ENCODE data around the gene POLK. TPM values are rescaled to one million over a fixed set of nuclear protein-coding genes. Genes with fewer than 3 reads are reported as not detected.

POLK gene
- total and polyA plus RNA-seq, 2 of the 4 experiments (the other 2 are of a cell fraction) = 10.4 to 24.4 TPM

DNA sequence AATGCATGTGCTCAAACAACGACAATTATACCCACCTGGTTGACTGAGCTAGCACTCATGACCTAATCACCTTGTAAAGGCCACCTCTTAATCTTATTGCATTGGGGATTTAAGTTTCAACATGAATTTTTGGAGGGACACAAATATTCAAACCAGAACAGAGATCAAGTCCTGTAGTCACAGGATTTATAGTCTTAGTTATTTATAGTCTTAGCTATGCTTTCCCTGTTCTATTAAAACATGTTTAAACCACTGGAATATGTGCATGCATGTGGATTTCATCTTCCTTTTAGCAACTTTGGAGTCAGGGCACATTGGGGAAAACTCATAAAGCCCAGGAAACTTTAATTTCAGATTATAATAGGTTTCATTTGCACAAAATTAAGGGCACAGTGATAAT, 126.3 kb downstream of the POLK start:
- no peak overlapping the region for H2AK9ac ChIP-seq (replicated peaks; ENCODE audit: low read depth, low read length, poor library complexity)
- H3K9me3 ChIP-seq (ENCODE audit: control insufficient read depth, insufficient read depth, low read length) = no peaks in the 10 kb centered on the region
- ChIA-PET CTCF (interaction anchor here (0.8 kb wide), 1 partner anchor 17 kb away, joined by 3 read pairs; no protein-coding TSS in a partner anchor), POLR2A (ENCODE audit: unreplicated experiment) (no interaction called here)
- H2AFZ ChIP-seq (replicated peaks; ENCODE audit: low read length, poor library complexity) = no peak overlapping the region
- H3K14ac ChIP-seq (replicated peaks; ENCODE audit: low read depth, low read length) = no peak overlapping the region
- dilution Hi-C loops (cut with HindIII; ENCODE audit: low sequenced_read_pairs, unreplicated experiment) = no loop called here
- H2BK15ac ChIP-seq (ENCODE audit: low read depth, low read length) = no peak overlapping the region
- H3K56ac ChIP-seq (ENCODE audit: extremely low read depth, insufficient read depth, low read length) = no peak overlapping the region
- H2BK20ac ChIP-seq (ENCODE audit: low read depth, low read length) = no peak overlapping the region
- H4K20me1 ChIP-seq (ENCODE audit: insufficient read depth, low read length) = no peaks in the 10 kb centered on the region
- ATAC-seq (ENCODE audit: low read depth) = no peak
- intact Hi-C loops (cut with micrococcal nuclease) = no loop called here
- no peak overlapping the region for H2BK120ac ChIP-seq (ENCODE audit: low read depth, low read length)
- no peak overlapping the region for H3K4me2 ChIP-seq (ENCODE audit: low read depth, low read length)
- no peaks in the 10 kb centered on the region for H3K4me1 ChIP-seq (ENCODE audit: control insufficient read depth, insufficient read depth, low read length)
- H2AK5ac ChIP-seq (ENCODE audit: low read depth, low read length) = no peak overlapping the region
- no peak overlapping the region for H4K5ac ChIP-seq (ENCODE audit: low read depth, low read length)
- no peaks in the 10 kb centered on the region for H3K27me3 ChIP-seq (ENCODE audit: control insufficient read depth, insufficient read depth, low read length)
- no peak overlapping the region for H2BK5ac ChIP-seq (ENCODE audit: low read depth, low read length, poor library complexity, severe bottlenecking)
- no peaks in the 10 kb centered on the region for H3K9me1 ChIP-seq (ENCODE audit: insufficient read depth, low read length)
- no peak for DNase-seq
- no peak overlapping the region for H3K18ac ChIP-seq (ENCODE audit: low read depth, low read length)
- H3K4me3 ChIP-seq (ENCODE audit: insufficient read depth, low read depth, low read length) = no peak overlapping the region
- H3K79me1 ChIP-seq (ENCODE audit: low read depth in 1 of 2, low read length in 2 of 2) = no peaks in the 10 kb centered on the region; a peak in 1 of 4 replicates
- H3K4ac ChIP-seq (ENCODE audit: low read depth, low read length) = no peak overlapping the region
- no peak overlapping the region for H3K27ac ChIP-seq (ENCODE audit: insufficient read depth, low read length)
- no peak overlapping the region for H3K9ac ChIP-seq (ENCODE audit: low read depth, low read length)
- no peaks in the 10 kb centered on the region for H3K36me3 ChIP-seq (ENCODE audit: control insufficient read depth, insufficient read depth, low read length)
- no peak overlapping the region for H3K23ac ChIP-seq (ENCODE audit: low read depth, low read length)
- no peak overlapping the region for H4K8ac ChIP-seq (ENCODE audit: low read depth in 2 of 2, low read length in 2 of 2)
- no peak overlapping the region for H4K91ac ChIP-seq (ENCODE audit: insufficient read depth, low read depth, low read length)
- TF ChIP-seq CEBPB (IDR thresholded peaks at IDR 0.05; ENCODE audit: low read depth, low read length) = no peak
- TF ChIP-seq CHD1 (IDR thresholded peaks at IDR 0.05; ENCODE audit: low read depth, low read length) = no peak
- TF ChIP-seq MAZ (IDR thresholded peaks at IDR 0.05; ENCODE audit: borderline replicate concordance, low read depth, low read length) = no peak
- TF ChIP-seq MXI1 (IDR thresholded peaks at IDR 0.05; ENCODE audit: borderline replicate concordance, low read depth, low read length) = no peak
- TF ChIP-seq, protein P1, sequence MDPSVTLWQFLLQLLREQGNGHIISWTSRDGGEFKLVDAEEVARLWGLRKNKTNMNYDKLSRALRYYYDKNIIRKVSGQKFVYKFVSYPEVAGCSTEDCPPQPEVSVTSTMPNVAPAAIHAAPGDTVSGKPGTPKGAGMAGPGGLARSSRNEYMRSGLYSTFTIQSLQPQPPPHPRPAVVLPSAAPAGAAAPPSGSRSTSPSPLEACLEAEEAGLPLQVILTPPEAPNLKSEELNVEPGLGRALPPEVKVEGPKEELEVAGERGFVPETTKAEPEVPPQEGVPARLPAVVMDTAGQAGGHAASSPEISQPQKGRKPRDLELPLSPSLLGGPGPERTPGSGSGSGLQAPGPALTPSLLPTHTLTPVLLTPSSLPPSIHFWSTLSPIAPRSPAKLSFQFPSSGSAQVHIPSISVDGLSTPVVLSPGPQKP (IDR thresholded peaks at IDR 0.05; ENCODE audit: borderline replicate concordance, low read depth, low read length) = no peak
- no peak for TF ChIP-seq BHLHE40 (IDR thresholded peaks at IDR 0.05; ENCODE audit: low read depth, low read length)
- TF ChIP-seq FOS (IDR thresholded peaks at IDR 0.05; ENCODE audit: low read depth, low read length) = no peak
- no peak for TF ChIP-seq RCOR1 (IDR thresholded peaks at IDR 0.05; ENCODE audit: insufficient replicate concordance, low read length)
- TF ChIP-seq MAFK (IDR thresholded peaks at IDR 0.05; ENCODE audit: low read depth, low read length) = no peak
- TF ChIP-seq SMC3 (IDR thresholded peaks at IDR 0.05; ENCODE audit: low read depth, low read length) = no peak
- no peak for TF ChIP-seq RAD21 (IDR thresholded peaks at IDR 0.05; ENCODE audit: low read length)
- no peak for TF ChIP-seq POLR2A (IDR thresholded peaks at IDR 0.05; ENCODE audit: low read depth, low read length)
- TF ChIP-seq, protein P2, sequence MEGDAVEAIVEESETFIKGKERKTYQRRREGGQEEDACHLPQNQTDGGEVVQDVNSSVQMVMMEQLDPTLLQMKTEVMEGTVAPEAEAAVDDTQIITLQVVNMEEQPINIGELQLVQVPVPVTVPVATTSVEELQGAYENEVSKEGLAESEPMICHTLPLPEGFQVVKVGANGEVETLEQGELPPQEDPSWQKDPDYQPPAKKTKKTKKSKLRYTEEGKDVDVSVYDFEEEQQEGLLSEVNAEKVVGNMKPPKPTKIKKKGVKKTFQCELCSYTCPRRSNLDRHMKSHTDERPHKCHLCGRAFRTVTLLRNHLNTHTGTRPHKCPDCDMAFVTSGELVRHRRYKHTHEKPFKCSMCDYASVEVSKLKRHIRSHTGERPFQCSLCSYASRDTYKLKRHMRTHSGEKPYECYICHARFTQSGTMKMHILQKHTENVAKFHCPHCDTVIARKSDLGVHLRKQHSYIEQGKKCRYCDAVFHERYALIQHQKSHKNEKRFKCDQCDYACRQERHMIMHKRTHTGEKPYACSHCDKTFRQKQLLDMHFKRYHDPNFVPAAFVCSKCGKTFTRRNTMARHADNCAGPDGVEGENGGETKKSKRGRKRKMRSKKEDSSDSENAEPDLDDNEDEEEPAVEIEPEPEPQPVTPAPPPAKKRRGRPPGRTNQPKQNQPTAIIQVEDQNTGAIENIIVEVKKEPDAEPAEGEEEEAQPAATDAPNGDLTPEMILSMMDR (conservative IDR thresholded peaks at IDR 0.05; ENCODE audit: low read depth, low read length) = no peak
- TF ChIP-seq NFE2L2 (IDR thresholded peaks at IDR 0.05; ENCODE audit: low read depth, low read length) = no peak
- TF ChIP-seq, protein P3, sequence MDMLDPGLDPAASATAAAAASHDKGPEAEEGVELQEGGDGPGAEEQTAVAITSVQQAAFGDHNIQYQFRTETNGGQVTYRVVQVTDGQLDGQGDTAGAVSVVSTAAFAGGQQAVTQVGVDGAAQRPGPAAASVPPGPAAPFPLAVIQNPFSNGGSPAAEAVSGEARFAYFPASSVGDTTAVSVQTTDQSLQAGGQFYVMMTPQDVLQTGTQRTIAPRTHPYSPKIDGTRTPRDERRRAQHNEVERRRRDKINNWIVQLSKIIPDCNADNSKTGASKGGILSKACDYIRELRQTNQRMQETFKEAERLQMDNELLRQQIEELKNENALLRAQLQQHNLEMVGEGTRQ (IDR thresholded peaks at IDR 0.05; ENCODE audit: low read depth, low read length) = no peak
- no peak for TF ChIP-seq RFX5 (IDR thresholded peaks at IDR 0.05; ENCODE audit: low read depth, low read length)
- in situ Hi-C loops (cut with MboI; ENCODE audit: low sequenced_read_pairs) = no loop called here
- no TSS peak for BruUV-seq (replicated peaks)
- no CpG with 5 or more reads among the region's 1 CpG for WGBS, 2 experiments (ENCODE audit: extremely low coverage in 2 of 2, insufficient read length in 1 of 2)
